Mesothelial cell of epicardium (in vitro differentiated cells): ENCODE data around the gene KLHDC10. TPM values are rescaled to one million over a fixed set of nuclear protein-coding genes. Genes with fewer than 3 reads are reported as not detected.

Experiments used
- DNase-seq, 2 experiments: peaks; one replicate each; pipeline ENCODE4 v3.0.0; 2021; ENCODE audit warnings: low spot score in 2 of 2; ENCODE audit not compliant: unreplicated experiment in 2 of 2
- H3K27ac Mint-ChIP-seq: 2 replicates; pipeline ENCODE4 v1.8.0; 2021; ENCODE audit warnings: mixed read lengths
- H3K27me3 Mint-ChIP-seq: 2 replicates; pipeline ENCODE4 v1.8.0; 2021; ENCODE audit warnings: low read depth, mixed read lengths
- H3K36me3 Mint-ChIP-seq: 2 replicates; pipeline ENCODE4 v1.8.0; 2021; ENCODE audit warnings: mixed read lengths
- H3K4me1 Mint-ChIP-seq: 2 replicates; pipeline ENCODE4 v1.8.0; 2021; ENCODE audit warnings: mixed read lengths
- H3K4me3 Mint-ChIP-seq: 2 replicates; pipeline ENCODE4 v1.8.0; 2021; ENCODE audit warnings: mild to moderate bottlenecking, moderate library complexity, mixed read lengths
- H3K9me3 Mint-ChIP-seq: 2 replicates; pipeline ENCODE4 v1.8.0; 2021; ENCODE audit warnings: mixed read lengths
- CTCF ChIP-seq: fragments of 200-600 bp; sonication (generic); IDR thresholded peaks from one replicate; pipeline ENCODE4 v1.5.0; 2021; ENCODE audit warnings: antibody characterized with exemption; ENCODE audit not compliant: unreplicated experiment
- total RNA-seq: library from RNA; stranded (reverse); gene quantifications from 3 replicates; pipeline ENCODE4 v1.2.1, GENCODE V29; 2021

The KLHDC10 gene
- total RNA-seq, 1 donor from 2014 or later, result 45.9 TPM

DNA sequence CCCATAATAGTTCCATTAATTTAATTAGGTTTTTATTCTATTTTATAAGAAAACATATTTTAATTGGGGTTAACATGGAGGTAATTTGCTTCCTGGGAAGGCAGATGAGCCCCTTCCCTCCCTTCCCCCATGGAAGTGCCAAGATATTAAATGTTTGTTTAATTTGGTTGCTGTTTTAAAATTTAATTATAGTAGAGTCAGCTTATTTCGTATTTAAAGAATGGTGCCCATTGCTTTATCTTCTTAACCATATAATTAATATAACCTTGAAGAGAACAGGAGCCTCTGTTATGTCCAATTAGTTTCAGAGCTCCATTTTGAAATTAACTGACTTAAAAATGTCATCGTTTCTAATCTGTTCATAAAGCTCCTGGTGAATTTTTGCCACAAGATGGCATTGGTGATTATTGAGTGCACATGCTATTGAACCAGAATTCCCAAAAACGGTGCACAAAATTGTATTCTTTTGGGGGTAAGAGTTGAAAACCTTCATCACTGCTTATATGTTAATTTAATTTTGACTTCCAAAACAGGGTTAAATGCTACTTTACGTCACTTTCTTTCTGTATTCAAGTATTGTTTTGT, 26.0 kb downstream of the KLHDC10 start:
- peaks cover 14% of the 10 kb centered on the region for H3K4me1 Mint-ChIP-seq
- TF ChIP-seq CTCF, result peak; percentile 19
- peaks cover 5% of the 10 kb centered on the region for H3K9me3 Mint-ChIP-seq
- peaks cover 11% of the 10 kb centered on the region for H3K36me3 Mint-ChIP-seq
- H3K4me3 Mint-ChIP-seq, result no peak overlapping the region
- DNase-seq, result no peak
- H3K27me3 Mint-ChIP-seq, result no peaks in the 10 kb centered on the region
- peak overlapping the region; percentile 71 for H3K27ac Mint-ChIP-seq

GRCh38 chr7:130099331-130099730, 29.0 kb downstream of the KLHDC10 start:
- DNase-seq, result no peak
- Mint-ChIP-seq H3K36me3 (peaks cover 12% of the 10 kb centered on the region), H3K4me3 (no peak overlapping the region), H3K9me3 (peaks cover 5% of the 10 kb centered on the region), H3K4me1 (peaks cover 11% of the 10 kb centered on the region), H3K27me3 (no peaks in the 10 kb centered on the region), H3K27ac (no peak overlapping the region)
- TF ChIP-seq CTCF, result no peak

- Mint-ChIP-seq H3K9me3 (peaks cover 8% of the 10 kb centered on the region), H3K4me1 (no peaks in the 10 kb centered on the region), H3K36me3 (peaks cover 18% of the 10 kb centered on the region), H3K27me3 (no peaks in the 10 kb centered on the region), H3K27ac (no peak overlapping the region), H3K4me3 (no peak overlapping the region)
- no peak for DNase-seq
- TF ChIP-seq CTCF, result no peak
These were observed 32.3 kb downstream of the KLHDC10 start for GRCh38 chr7:130102588-130102987.

GRCh38 chr7:130107949-130108674, 37.8 kb downstream of the KLHDC10 start:
- no peak for DNase-seq
- Mint-ChIP-seq H3K4me1 (peaks cover 3% of the 10 kb centered on the region), H3K9me3 (peaks cover 12% of the 10 kb centered on the region), H3K4me3 (no peak overlapping the region), H3K36me3 (peaks cover 24% of the 10 kb centered on the region), H3K27me3 (no peaks in the 10 kb centered on the region), H3K27ac (no peak overlapping the region)
- TF ChIP-seq CTCF, result no peak

DNA sequence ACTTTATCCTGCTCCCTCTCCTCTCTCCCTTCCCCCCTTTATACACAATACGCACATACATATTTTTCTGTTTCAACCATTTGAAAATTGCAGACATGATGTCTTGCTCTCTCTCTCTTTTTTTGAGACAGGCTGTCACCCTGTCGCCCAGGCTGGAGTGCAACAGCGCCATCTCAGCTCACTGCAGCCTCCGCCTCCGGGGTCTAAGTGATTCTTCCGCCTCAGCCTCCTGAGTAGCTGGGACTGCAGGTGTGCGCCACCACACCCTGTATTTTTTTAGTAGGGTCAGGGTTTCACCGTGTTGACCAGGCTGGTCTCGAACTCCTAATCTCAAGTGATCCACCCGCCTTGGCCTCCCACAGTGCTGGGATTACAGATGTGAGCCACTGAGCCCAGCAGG, 38.5 kb downstream of the KLHDC10 start:
- Mint-ChIP-seq H3K4me1 (peaks cover 7% of the 10 kb centered on the region), H3K4me3 (no peak overlapping the region), H3K36me3 (peaks cover 24% of the 10 kb centered on the region), H3K27ac (no peak overlapping the region), H3K9me3 (peaks cover 12% of the 10 kb centered on the region), H3K27me3 (no peaks in the 10 kb centered on the region)
- TF ChIP-seq CTCF, result no peak
- no peak for DNase-seq
